ENCODE measurements around the gene TSHZ2. TPM values are rescaled to one million over a fixed set of nuclear protein-coding genes. Genes with fewer than 3 reads are reported as not detected.
"Not testable (repeated sequence)": the region's sequence is repeated elsewhere in the genome, so short reads cannot be mapped to it uniquely, and the experiment has no call there.

TSHZ2 gene
- total RNA-seq, 4 donors from 2014 or later: 10.3 to 15.0 (median 12.9) TPM

DNA sequence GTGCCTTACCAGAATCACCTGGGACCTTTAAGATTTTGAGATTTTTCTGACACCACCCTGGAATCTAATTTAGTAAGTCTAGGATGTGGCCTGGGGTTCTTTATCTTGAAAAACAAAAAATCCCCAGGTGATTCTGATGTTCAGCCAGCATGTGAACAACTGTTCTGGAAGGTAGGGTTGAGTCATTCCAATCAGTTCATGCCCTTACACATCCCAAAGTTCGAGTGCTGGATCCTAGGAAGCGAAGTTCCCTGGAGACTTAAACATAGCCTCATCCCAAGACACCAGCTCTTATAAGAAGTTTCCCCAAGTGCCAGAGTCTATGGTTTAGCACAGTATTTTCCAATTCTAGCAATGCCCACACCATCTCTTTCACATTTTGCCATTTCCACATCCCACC, 6.3 kb upstream of the TSHZ2 start:
- Histone ChIP-seq H3K27me3 (peaks cover 0 to 17% (median 0%) of the 10 kb centered on the region in 4 donors), H3K27ac (replicated peaks in 1 of 4) (no peak overlapping the region), H3K36me3 (no peaks in the 10 kb centered on the region), H3K9me3 (no peaks in the 10 kb centered on the region), H3K4me3 (no peak overlapping the region), H3K4me1 (no peaks in the 10 kb centered on the region)
- WGBS: 89% methylated on average over 2 of the region's 2 CpGs
- TF ChIP-seq POLR2AphosphoS5 (IDR thresholded peaks at IDR 0.05) (no peak), EP300 (IDR thresholded peaks at IDR 0.05) (no peak), POLR2A (IDR thresholded peaks at IDR 0.05; ENCODE audit: low read depth) (no peak)
- TF ChIP-seq, protein P1, sequence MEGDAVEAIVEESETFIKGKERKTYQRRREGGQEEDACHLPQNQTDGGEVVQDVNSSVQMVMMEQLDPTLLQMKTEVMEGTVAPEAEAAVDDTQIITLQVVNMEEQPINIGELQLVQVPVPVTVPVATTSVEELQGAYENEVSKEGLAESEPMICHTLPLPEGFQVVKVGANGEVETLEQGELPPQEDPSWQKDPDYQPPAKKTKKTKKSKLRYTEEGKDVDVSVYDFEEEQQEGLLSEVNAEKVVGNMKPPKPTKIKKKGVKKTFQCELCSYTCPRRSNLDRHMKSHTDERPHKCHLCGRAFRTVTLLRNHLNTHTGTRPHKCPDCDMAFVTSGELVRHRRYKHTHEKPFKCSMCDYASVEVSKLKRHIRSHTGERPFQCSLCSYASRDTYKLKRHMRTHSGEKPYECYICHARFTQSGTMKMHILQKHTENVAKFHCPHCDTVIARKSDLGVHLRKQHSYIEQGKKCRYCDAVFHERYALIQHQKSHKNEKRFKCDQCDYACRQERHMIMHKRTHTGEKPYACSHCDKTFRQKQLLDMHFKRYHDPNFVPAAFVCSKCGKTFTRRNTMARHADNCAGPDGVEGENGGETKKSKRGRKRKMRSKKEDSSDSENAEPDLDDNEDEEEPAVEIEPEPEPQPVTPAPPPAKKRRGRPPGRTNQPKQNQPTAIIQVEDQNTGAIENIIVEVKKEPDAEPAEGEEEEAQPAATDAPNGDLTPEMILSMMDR (IDR thresholded peaks at IDR 0.05): no peak
- DNase-seq (ENCODE audit: extremely low spot score): peak; percentile 42
- intact Hi-C loops (cut with DNase I): no loop called here

DNA sequence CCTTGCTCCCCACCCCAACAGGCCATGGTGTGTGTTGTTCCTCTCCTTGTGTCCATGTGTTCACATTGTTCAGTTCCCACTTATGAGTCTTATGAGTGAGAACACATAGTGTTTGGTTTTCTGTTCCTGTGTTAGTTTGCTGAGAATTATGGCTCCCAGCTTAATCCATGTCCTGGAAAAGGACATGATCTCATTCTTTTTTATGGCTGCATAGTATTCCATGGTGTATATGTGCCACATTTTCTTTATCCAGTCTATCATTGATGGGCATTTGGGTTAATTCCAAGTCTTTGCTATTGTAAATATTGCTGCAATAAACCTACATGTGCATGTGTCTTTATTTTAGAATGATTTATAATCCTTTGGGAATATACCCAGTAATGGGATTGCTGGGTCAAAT, 5.6 kb upstream of the TSHZ2 start:
- H3K9me3 ChIP-seq; H3K27ac ChIP-seq (replicated peaks in 1 of 4); intact Hi-C loops (cut with DNase I); H3K4me3 ChIP-seq; H3K4me1 ChIP-seq; H3K36me3 ChIP-seq: not testable (repeated sequence)
- peak; percentile 21 for DNase-seq (ENCODE audit: extremely low spot score)
- peaks cover 0 to 24% (median 0%) of the 10 kb centered on the region in 4 donors for H3K27me3 ChIP-seq

- 8% methylated on average over 15 of the region's 16 CpGs for WGBS
- H3K4me1 ChIP-seq: peaks cover 0 to 10% (median 7%) of the 10 kb centered on the region in 4 donors
- H3K27ac ChIP-seq (replicated peaks in 1 of 4): peak overlapping the region; percentile 58 to 77 (median 70)
- no peak for TF ChIP-seq EP300 (IDR thresholded peaks at IDR 0.05)
- peaks cover 0 to 46% (median 6%) of the 10 kb centered on the region in 4 donors for H3K27me3 ChIP-seq
- peak; percentile 75 for DNase-seq (ENCODE audit: extremely low spot score)
- H3K4me3 ChIP-seq: peak overlapping the region; percentile 50 to 68 (median 54)
- no peaks in the 10 kb centered on the region for H3K9me3 ChIP-seq
- intact Hi-C loops (cut with DNase I): no loop called here
- H3K36me3 ChIP-seq: no peaks in the 10 kb centered on the region
Observed at GRCh38 chr20:52971498-52972189, 514 bp upstream of the TSHZ2 start.

GRCh38 chr20:52972965-52973819, 1.0 kb downstream of the TSHZ2 start:
- intact Hi-C loops (cut with DNase I): no loop called here
- DNase-seq (ENCODE audit: extremely low spot score): peak; percentile 83

DNA sequence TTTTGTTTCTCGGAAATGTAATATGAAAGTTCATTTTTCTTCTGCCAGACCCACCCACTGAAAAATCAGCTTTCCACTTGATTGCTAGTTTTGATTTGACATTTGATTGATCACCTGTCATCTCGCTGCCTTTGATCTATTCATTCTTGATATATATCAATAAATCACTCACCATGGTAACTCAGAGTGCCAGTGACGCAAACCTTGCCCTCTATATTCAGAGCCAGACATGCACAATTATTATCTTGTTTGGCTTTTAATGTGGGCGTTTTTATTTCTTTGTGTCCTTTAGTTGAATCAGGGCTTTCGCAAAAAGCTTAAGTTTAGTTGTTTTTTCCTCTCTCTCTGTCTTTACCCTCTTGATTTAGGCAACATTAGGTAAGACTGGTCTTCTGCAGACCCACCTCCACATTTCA, 2.0 kb downstream of the TSHZ2 start:
- Histone ChIP-seq H3K4me1 (peaks cover 0 to 10% (median 7%) of the 10 kb centered on the region in 4 donors), H3K27me3 (peaks cover 0 to 42% (median 6%) of the 10 kb centered on the region in 4 donors), H3K27ac (replicated peaks in 1 of 4) (peak overlapping the region; percentile 58 to 77 (median 73)), H3K4me3 (peak overlapping the region; percentile 50 to 68 (median 54)), H3K9me3 (no peaks in the 10 kb centered on the region), H3K36me3 (no peaks in the 10 kb centered on the region)
- intact Hi-C loops (cut with DNase I): no loop called here
- DNase-seq (ENCODE audit: extremely low spot score): peak; percentile 75
- whole genome bisulfite sequencing: 57% methylated on average over 5 of the region's 5 CpGs
- TF ChIP-seq, protein P1 (IDR thresholded peaks at IDR 0.05): no peak
- TF ChIP-seq POLR2AphosphoS5 (IDR thresholded peaks at IDR 0.05): no peak
- no peak for TF ChIP-seq POLR2A (IDR thresholded peaks at IDR 0.05; ENCODE audit: low read depth)
- no peak for TF ChIP-seq EP300 (IDR thresholded peaks at IDR 0.05)

More at GRCh38 chr20:52972965-52973819, 1.0 kb downstream of the TSHZ2 start:
- Histone ChIP-seq H3K27ac (replicated peaks in 1 of 4) (peak overlapping the region; percentile 58 to 77 (median 73)), H3K4me3 (peak overlapping the region; percentile 50 to 68 (median 54)), H3K9me3 (no peaks in the 10 kb centered on the region), H3K36me3 (no peaks in the 10 kb centered on the region), H3K4me1 (peaks cover 0 to 10% (median 7%) of the 10 kb centered on the region in 4 donors), H3K27me3 (peaks cover 0 to 48% (median 6%) of the 10 kb centered on the region in 4 donors)
- 8% methylated on average over 35 of the region's 39 CpGs for WGBS
- TF ChIP-seq EP300 (IDR thresholded peaks at IDR 0.05): no peak
- TF ChIP-seq POLR2AphosphoS5 (IDR thresholded peaks at IDR 0.05): no peak
- TF ChIP-seq, protein P1 (IDR thresholded peaks at IDR 0.05): no peak
- no peak for TF ChIP-seq POLR2A (IDR thresholded peaks at IDR 0.05; ENCODE audit: low read depth)

Data from esophagus muscularis mucosa (tissue), 4 donors.